Measurements from ENCODE around the gene AOC3. TPM values are rescaled to one million over a fixed set of nuclear protein-coding genes. Genes with fewer than 3 reads are reported as not detected.
"Not testable (repeated sequence)": the region's sequence is repeated elsewhere in the genome, so short reads cannot be mapped to it uniquely, and the experiment has no call there.

The AOC3 gene
- total RNA-seq, 2 donors from 2014 or later = 20.7 to 57.7 TPM

DNA sequence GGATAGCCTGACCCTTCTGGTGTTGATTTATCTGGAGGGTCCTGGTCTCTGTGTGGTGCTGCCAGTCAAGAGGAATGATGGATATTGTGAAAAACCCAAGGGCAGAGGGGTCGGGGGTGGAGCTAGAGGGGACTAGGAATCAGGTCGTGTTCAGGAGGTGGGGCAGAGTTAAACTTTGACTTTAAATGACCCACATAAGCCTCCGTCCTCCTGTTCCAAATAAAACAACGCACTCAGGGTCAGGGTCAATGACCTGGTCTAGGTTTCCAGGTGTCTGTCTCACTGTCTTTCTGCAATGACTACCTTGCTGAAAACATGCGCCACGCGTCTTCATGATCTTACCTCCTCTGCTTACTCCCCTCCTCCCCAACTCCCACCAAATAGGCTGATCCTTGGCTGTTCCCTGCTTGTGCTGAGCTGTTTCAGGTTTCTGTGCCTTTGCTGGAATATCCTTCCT is 14.7 kb downstream of the AOC3 start:
- no peak overlapping the region for H3K27ac ChIP-seq
- 68% methylated on average over 7 of the region's 7 CpGs for WGBS

DNA sequence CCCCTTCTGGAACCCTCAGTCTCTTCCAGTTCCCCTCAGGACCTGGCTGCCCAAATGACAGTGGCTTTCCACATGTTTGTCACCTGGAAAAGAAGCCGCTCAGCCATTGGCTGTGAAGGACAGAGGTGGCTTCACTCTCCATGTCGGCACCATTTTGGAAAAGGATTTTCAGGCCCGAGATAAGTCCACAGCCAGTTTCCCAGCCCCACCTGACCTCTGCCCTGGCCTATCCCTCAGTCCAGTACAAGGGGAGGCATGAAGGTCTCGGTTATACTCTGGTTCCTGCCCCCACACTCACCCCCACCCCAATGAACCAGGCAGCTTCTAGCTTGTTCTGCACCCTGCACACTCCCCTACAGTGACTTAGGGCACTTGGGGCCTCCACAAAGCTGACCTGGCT is 15.2 kb downstream of the AOC3 start:
- intact Hi-C loops (cut with DNase I) = no loop called here
- TF ChIP-seq CTCF (IDR thresholded peaks at IDR 0.05) (no peak), POLR2A (IDR thresholded peaks at IDR 0.05) (no peak), POLR2AphosphoS5 (IDR thresholded peaks at IDR 0.05) (no peak)
- H3K27ac ChIP-seq = no peak overlapping the region

More for the DNA sequence above, 14.7 kb downstream of the AOC3 start:
- Histone ChIP-seq H3K4me3 (no peak overlapping the region), H3K27me3 (replicated peaks; ENCODE audit: insufficient read depth) (no peaks in the 10 kb centered on the region), H3K36me3 (no peaks in the 10 kb centered on the region), H3K4me1 (replicated peaks) (no peaks in the 10 kb centered on the region), H3K9me3 (no peaks in the 10 kb centered on the region)
- no peak for TF ChIP-seq CTCF (IDR thresholded peaks at IDR 0.05)
- no peak for TF ChIP-seq POLR2A (IDR thresholded peaks at IDR 0.05)
- TF ChIP-seq POLR2AphosphoS5 (IDR thresholded peaks at IDR 0.05) = no peak
- intact Hi-C loops (cut with DNase I) = no loop called here
- DNase-seq (ENCODE audit: low spot score) = no peak

GRCh38 chr17:42866631-42867575 is 15.9 kb downstream of the AOC3 start:
- intact Hi-C loops (cut with DNase I) = no loop called here
- no peak overlapping the region for H3K27ac ChIP-seq
- no peaks in the 10 kb centered on the region for H3K36me3 ChIP-seq
- H3K27me3 ChIP-seq (replicated peaks; ENCODE audit: insufficient read depth) = no peaks in the 10 kb centered on the region
- WGBS = 48% methylated on average over 11 of the region's 12 CpGs
- no peaks in the 10 kb centered on the region for H3K9me3 ChIP-seq
- no peak overlapping the region for H3K4me3 ChIP-seq
- TF ChIP-seq POLR2AphosphoS5 (IDR thresholded peaks at IDR 0.05) (no peak), CTCF (IDR thresholded peaks at IDR 0.05) (no peak), POLR2A (IDR thresholded peaks at IDR 0.05) (no peak)
- no peak for DNase-seq (ENCODE audit: low spot score)
- H3K4me1 ChIP-seq (replicated peaks) = no peaks in the 10 kb centered on the region

More for the DNA sequence above, 15.2 kb downstream of the AOC3 start:
- Histone ChIP-seq H3K4me3 (no peak overlapping the region), H3K9me3 (no peaks in the 10 kb centered on the region), H3K4me1 (replicated peaks) (no peaks in the 10 kb centered on the region), H3K36me3 (no peaks in the 10 kb centered on the region), H3K27me3 (replicated peaks; ENCODE audit: insufficient read depth) (no peaks in the 10 kb centered on the region)
- 85% methylated on average over 4 of the region's 4 CpGs for WGBS
- DNase-seq (ENCODE audit: low spot score) = no peak

DNA sequence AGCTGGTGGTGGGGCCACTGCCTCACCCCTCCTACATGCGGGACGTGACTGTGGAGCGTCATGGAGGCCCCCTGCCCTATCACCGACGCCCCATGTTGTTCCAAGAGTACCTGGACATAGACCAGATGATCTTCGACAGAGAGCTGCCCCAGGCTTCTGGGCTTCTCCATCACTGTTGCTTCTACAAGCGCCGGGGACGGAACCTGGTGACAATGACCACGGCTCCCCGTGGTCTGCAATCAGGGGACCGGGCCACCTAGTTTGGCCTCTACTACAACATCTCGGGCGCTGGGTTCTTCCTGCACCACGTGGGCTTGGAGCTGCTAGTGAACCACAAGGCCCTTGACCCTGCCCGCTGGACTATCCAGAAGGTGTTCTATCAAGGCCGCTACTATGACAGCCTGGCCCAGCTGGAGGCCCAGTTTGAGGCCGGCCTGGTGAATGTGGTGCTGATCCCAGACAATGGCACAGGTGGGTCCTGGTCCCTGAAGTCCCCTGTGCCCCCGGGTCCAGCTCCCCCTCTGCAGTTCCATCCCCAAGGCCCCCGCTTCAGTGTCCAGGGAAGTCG is 16.8 kb downstream of the AOC3 start:
- WGBS = 96% methylated on average over 18 of the region's 21 CpGs
- H3K9me3 ChIP-seq; intact Hi-C loops (cut with DNase I); H3K4me1 ChIP-seq (replicated peaks); DNase-seq (ENCODE audit: low spot score); H3K4me3 ChIP-seq; H3K27me3 ChIP-seq (replicated peaks; ENCODE audit: insufficient read depth); H3K27ac ChIP-seq; H3K36me3 ChIP-seq: not testable (repeated sequence)

- intact Hi-C loops (cut with DNase I) = no loop called here
- Histone ChIP-seq H3K27ac (no peak overlapping the region), H3K9me3 (no peaks in the 10 kb centered on the region), H3K4me1 (replicated peaks) (no peaks in the 10 kb centered on the region), H3K27me3 (replicated peaks; ENCODE audit: insufficient read depth) (no peaks in the 10 kb centered on the region), H3K36me3 (no peaks in the 10 kb centered on the region), H3K4me3 (no peak overlapping the region)
- TF ChIP-seq POLR2A (IDR thresholded peaks at IDR 0.05) (no peak), CTCF (IDR thresholded peaks at IDR 0.05) (no peak), POLR2AphosphoS5 (IDR thresholded peaks at IDR 0.05) (no peak)
- WGBS = 94% methylated on average over 12 of the region's 12 CpGs
- no peak for DNase-seq (ENCODE audit: low spot score)
Measured at GRCh38 chr17:42868338-42868737, 17.3 kb downstream of the AOC3 start.
